Measurements from ENCODE around the gene DAGLA.
"Not testable (repeated sequence)": the region's sequence is repeated elsewhere in the genome, so short reads cannot be mapped to it uniquely, and the experiment has no call there.

Gene DAGLA

GRCh38 chr11:61657566-61658290, 22.5 kb upstream of the DAGLA start:
- DNase-seq = no peak
- no peaks in the 10 kb centered on the region for H3K9me3 ChIP-seq
- TF ChIP-seq CTCF (IDR thresholded peaks at IDR 0.05) = no peak
- intact Hi-C loops (cut with DNase I; ENCODE audit: low total_unique reads) = no loop called here
- no peak overlapping the region for H3K4me3 ChIP-seq
- H3K27me3 ChIP-seq = peaks cover 0 to 23% of the 10 kb centered on the region in 2 donors
- no peaks in the 10 kb centered on the region for H3K36me3 ChIP-seq
- H3K4me1 ChIP-seq = no peaks in the 10 kb centered on the region
- H3K27ac ChIP-seq = no peak overlapping the region

- DNase-seq = no peak
- H3K27me3 ChIP-seq = peaks cover 0 to 9% of the 10 kb centered on the region in 2 donors
- intact Hi-C loops (cut with DNase I; ENCODE audit: low total_unique reads) = no loop called here
- no peaks in the 10 kb centered on the region for H3K36me3 ChIP-seq
- H3K4me1 ChIP-seq = no peaks in the 10 kb centered on the region
- H3K27ac ChIP-seq = no peak overlapping the region
- H3K9me3 ChIP-seq = no peaks in the 10 kb centered on the region
- no peak for TF ChIP-seq CTCF (IDR thresholded peaks at IDR 0.05)
- H3K4me3 ChIP-seq = no peak overlapping the region
Measured at GRCh38 chr11:61659413-61660196, 20.6 kb upstream of the DAGLA start.

- H3K4me3 ChIP-seq; H3K27me3 ChIP-seq; H3K27ac ChIP-seq; intact Hi-C loops (cut with DNase I; ENCODE audit: low total_unique reads); H3K36me3 ChIP-seq; H3K4me1 ChIP-seq; H3K9me3 ChIP-seq; DNase-seq: not testable (repeated sequence)
Measured at GRCh38 chr11:61660997-61661396, 19.2 kb upstream of the DAGLA start.

GRCh38 chr11:61666684-61667297, 13.4 kb upstream of the DAGLA start:
- H3K27ac ChIP-seq = no peak overlapping the region
- no peaks in the 10 kb centered on the region for H3K36me3 ChIP-seq
- H3K27me3 ChIP-seq = peaks cover 0 to 8% of the 10 kb centered on the region in 2 donors
- no peak for DNase-seq
- no peak overlapping the region for H3K4me3 ChIP-seq
- intact Hi-C loops (cut with DNase I; ENCODE audit: low total_unique reads) = no loop called here
- H3K4me1 ChIP-seq = no peaks in the 10 kb centered on the region
- H3K9me3 ChIP-seq = no peaks in the 10 kb centered on the region
- TF ChIP-seq CTCF (IDR thresholded peaks at IDR 0.05) = no peak

- H3K27me3 ChIP-seq = peaks cover 0 to 9% of the 10 kb centered on the region in 2 donors
- H3K4me3 ChIP-seq = no peak overlapping the region
- H3K9me3 ChIP-seq = no peaks in the 10 kb centered on the region
- no peak for DNase-seq
- TF ChIP-seq CTCF (IDR thresholded peaks at IDR 0.05) = no peak
- H3K36me3 ChIP-seq = no peaks in the 10 kb centered on the region
- intact Hi-C loops (cut with DNase I; ENCODE audit: low total_unique reads) = no loop called here
- no peaks in the 10 kb centered on the region for H3K4me1 ChIP-seq
- H3K27ac ChIP-seq = no peak overlapping the region
Measured at GRCh38 chr11:61667684-61668305, 12.4 kb upstream of the DAGLA start.

All from tibial artery (tissue), 4 donors.